ENCODE measurements around the gene PWWP3B. TPM values are rescaled to one million over a fixed set of nuclear protein-coding genes. Genes with fewer than 3 reads are reported as not detected.

PWWP3B gene
- 1 to 10 TPM in 1 of 2 donors, under 1 TPM in 1; 0.81 to 4.3 TPM for total RNA-seq
- polyA plus RNA-seq (2013, experiment 1 of 2), result 4.2 TPM
- 4.6 TPM for polyA plus RNA-seq (2013, experiment 2 of 2)
- long read RNA-seq, experiment 1, full-length matches to known transcripts, result 1 of 2 reads
- long read RNA-seq, experiment 1, partial matches to known transcripts, result 0 of 2 reads
- long read RNA-seq, experiment 1, other reads (novel, unspliced or antisense), result 1 of 2 reads
- long read RNA-seq, experiment 2, full-length matches to known transcripts, result 5 of 12 reads
- long read RNA-seq, experiment 2, partial matches to known transcripts, result 2 of 12 reads
- long read RNA-seq, experiment 2, other reads (novel, unspliced or antisense), result 5 of 12 reads
- long read RNA-seq, experiment 3, full-length matches to known transcripts, result 4 of 5 reads
- long read RNA-seq, experiment 3, partial matches to known transcripts, result 0 of 5 reads
- long read RNA-seq, experiment 3, other reads (novel, unspliced or antisense), result 1 of 5 reads
- long read RNA-seq, experiment 4, partial matches to known transcripts, result 0 of 3 reads
- long read RNA-seq, experiment 4, other reads (novel, unspliced or antisense), result 3 of 3 reads

- DNase-seq, result peak; percentile 66
- no peaks in the 10 kb centered on the region for H3K27me3 Mint-ChIP-seq (ENCODE audit: insufficient read depth)
- Histone ChIP-seq H3K36me3 (ENCODE audit: control insufficient read depth, insufficient read depth, low read length) (no peaks in the 10 kb centered on the region), H3K4me1 (ENCODE audit: control insufficient read depth, insufficient read depth, low read length) (no peaks in the 10 kb centered on the region), H3K9ac (ENCODE audit: extremely low read depth, low read length, poor library complexity, severe bottlenecking) (no peak within 1 kb of the TSS), H3K4me3 (ENCODE audit: low read length) (peak within 1 kb of the TSS; percentile 38), H3K27me3 (ENCODE audit: control insufficient read depth, insufficient read depth, low read length, poor library complexity, severe bottlenecking) (no peaks in the 10 kb centered on the region), H3K27ac (ENCODE audit: low read depth, low read length) (no peak within 1 kb of the TSS), H3K9me3 (ENCODE audit: control insufficient read depth, low read length) (no peaks in the 10 kb centered on the region)
- no peaks in the 10 kb centered on the region for H3K36me3 Mint-ChIP-seq (ENCODE audit: low read depth)
- peak within 1 kb of the TSS; percentile 33 for H3K4me3 Mint-ChIP-seq
- peaks cover 55% of the 10 kb centered on the region for H3K9me3 Mint-ChIP-seq
- no peak within 1 kb of the TSS for H3K27ac Mint-ChIP-seq
- WGBS, 2 experiments (ENCODE audit: insufficient coverage in 1 of 2, insufficient read length in 1 of 2), result 67% methylated on average over 14 of the region's 14 CpGs; no CpG with 5 or more reads in 1 of the 2 experiments
- H3K4me1 Mint-ChIP-seq, result no peaks in the 10 kb centered on the region
- no peak for TF ChIP-seq CTCF (conservative IDR thresholded peaks at IDR 0.05)
These were observed at the start of gene PWWP3B for GRCh38 chrX:106168107-106168506. Gene PWWP3B, plus strand, starts transcription at chrX:106168305. Its CDS starts 37,128 bp downstream, at chrX:106205433.

GRCh38 chrX:106139048-106139447 is 29.1 kb upstream of the PWWP3B start:
- no peaks in the 10 kb centered on the region for H3K27me3 Mint-ChIP-seq (ENCODE audit: insufficient read depth)
- peaks cover 2% of the 10 kb centered on the region for H3K36me3 Mint-ChIP-seq (ENCODE audit: low read depth)
- Histone ChIP-seq H3K27ac (ENCODE audit: low read depth, low read length) (no peak overlapping the region), H3K4me3 (ENCODE audit: low read length) (no peak overlapping the region), H3K4me1 (ENCODE audit: control insufficient read depth, insufficient read depth, low read length) (no peaks in the 10 kb centered on the region), H3K9ac (ENCODE audit: extremely low read depth, low read length, poor library complexity, severe bottlenecking) (no peak overlapping the region), H3K36me3 (ENCODE audit: control insufficient read depth, insufficient read depth, low read length) (no peaks in the 10 kb centered on the region), H3K27me3 (ENCODE audit: control insufficient read depth, insufficient read depth, low read length, poor library complexity, severe bottlenecking) (no peaks in the 10 kb centered on the region), H3K9me3 (ENCODE audit: control insufficient read depth, low read length) (no peaks in the 10 kb centered on the region)
- H3K9me3 Mint-ChIP-seq, result peaks cover 84% of the 10 kb centered on the region
- no peak overlapping the region for H3K4me3 Mint-ChIP-seq
- no peak for DNase-seq
- H3K27ac Mint-ChIP-seq, result no peak overlapping the region
- TF ChIP-seq CTCF (conservative IDR thresholded peaks at IDR 0.05), result no peak
- 84% methylated on average over 7 of the region's 7 CpGs; no CpG with 5 or more reads in 1 of the 2 experiments for WGBS, 2 experiments (ENCODE audit: insufficient coverage in 1 of 2, insufficient read length in 1 of 2)
- no peaks in the 10 kb centered on the region for H3K4me1 Mint-ChIP-seq

GRCh38 chrX:106144755-106145639 is 23.1 kb upstream of the PWWP3B start:
- 76 to 100% methylated on average over 1 to 3 of the region's 5 CpGs for WGBS, 2 experiments (ENCODE audit: insufficient coverage in 1 of 2, insufficient read length in 1 of 2)
- H3K36me3 ChIP-seq (ENCODE audit: control insufficient read depth, insufficient read depth, low read length), result no peaks in the 10 kb centered on the region
- no peaks in the 10 kb centered on the region for H3K36me3 Mint-ChIP-seq (ENCODE audit: low read depth)
- TF ChIP-seq CTCF (conservative IDR thresholded peaks at IDR 0.05), result no peak
- H3K4me3 ChIP-seq (ENCODE audit: low read length), result no peak overlapping the region
- no peaks in the 10 kb centered on the region for H3K9me3 ChIP-seq (ENCODE audit: control insufficient read depth, low read length)
- no peak overlapping the region for H3K27ac Mint-ChIP-seq
- DNase-seq, result no peak
- H3K27me3 ChIP-seq (ENCODE audit: control insufficient read depth, insufficient read depth, low read length, poor library complexity, severe bottlenecking), result no peaks in the 10 kb centered on the region
- no peak overlapping the region for H3K27ac ChIP-seq (ENCODE audit: low read depth, low read length)
- no peak overlapping the region for H3K9ac ChIP-seq (ENCODE audit: extremely low read depth, low read length, poor library complexity, severe bottlenecking)
- H3K27me3 Mint-ChIP-seq (ENCODE audit: insufficient read depth), result no peaks in the 10 kb centered on the region
- H3K4me1 ChIP-seq (ENCODE audit: control insufficient read depth, insufficient read depth, low read length), result no peaks in the 10 kb centered on the region
- H3K4me3 Mint-ChIP-seq, result no peak overlapping the region
- peaks cover 84% of the 10 kb centered on the region for H3K9me3 Mint-ChIP-seq
- no peaks in the 10 kb centered on the region for H3K4me1 Mint-ChIP-seq

All from endodermal cell (in vitro differentiated cells).